ENCODE data around the gene MEOX2. TPM values are rescaled to one million over a fixed set of nuclear protein-coding genes. Genes with fewer than 3 reads are reported as not detected.

Gene MEOX2
- total RNA-seq, 1 donor from 2014 or later: 2.4 TPM

DNA sequence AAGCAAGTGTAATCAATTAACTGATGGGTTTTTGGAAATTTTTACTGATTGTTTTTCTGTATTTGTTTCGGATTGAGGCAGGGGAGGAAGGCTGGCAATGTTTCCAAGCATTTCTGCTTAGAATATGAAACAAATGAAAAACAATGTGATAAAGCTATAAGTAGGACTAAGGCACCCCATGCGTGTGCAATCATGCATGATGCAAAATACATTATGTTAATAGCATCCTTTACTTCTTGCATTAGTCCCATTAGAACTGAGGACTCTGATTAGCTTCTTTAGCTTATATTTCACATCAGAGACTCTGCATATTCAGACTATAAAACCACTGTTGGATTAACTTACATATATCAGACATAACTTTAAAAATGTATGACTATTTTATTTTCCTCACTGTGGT, 76.0 kb downstream of the MEOX2 start:
- DNase-seq (ENCODE audit: low spot score): no peak

DNA sequence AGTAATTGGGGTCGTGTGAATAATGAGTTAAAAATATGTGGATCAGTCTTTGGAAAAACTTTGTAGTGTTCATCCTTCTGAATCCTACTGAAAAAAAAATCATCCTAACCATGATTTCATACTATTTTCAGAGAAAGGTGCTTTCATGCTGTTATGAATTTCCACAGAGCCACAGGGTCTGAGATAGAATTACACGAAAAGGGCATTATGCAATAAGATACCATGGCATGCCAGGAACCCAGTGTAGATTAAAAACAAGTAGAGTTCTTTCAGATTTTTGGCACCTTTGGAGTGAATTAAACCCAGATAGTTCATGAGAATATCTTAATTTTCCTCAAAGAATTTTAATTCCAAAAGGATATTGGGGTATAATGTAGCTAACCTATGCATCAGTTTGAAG, 77.2 kb downstream of the MEOX2 start:
- no peak for DNase-seq (ENCODE audit: low spot score)

DNA sequence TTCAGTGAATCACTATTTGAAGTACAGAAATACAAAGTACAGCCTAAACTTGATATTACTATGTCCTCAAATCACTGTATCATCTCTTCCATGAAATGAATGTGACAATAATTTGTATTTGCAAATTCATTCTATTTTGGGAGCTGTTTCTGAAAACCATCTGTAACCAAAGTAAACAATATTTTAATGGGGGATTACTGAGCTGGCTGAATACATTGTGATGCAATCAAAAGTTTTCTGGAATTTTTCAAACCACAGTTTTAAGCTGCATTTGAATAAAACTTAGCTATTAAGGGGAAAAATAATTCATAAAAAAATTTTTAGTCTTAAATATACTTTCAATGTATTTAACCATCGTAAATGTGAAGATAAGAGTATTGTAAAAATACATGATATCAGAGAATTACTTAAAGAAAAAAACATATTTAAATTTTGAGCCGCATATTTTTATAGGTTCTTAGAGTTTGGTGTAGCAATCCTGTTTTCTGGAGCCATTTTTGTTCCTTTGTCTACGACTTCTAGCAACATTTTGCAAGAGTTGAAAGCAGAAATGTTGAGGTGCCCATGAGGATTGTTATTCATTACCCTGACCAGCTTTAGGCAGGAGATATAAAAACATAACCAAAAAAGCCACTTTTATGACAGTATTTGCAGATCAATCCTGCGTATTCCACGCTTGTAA, 78.8 kb downstream of the MEOX2 start:
- no peak for DNase-seq (ENCODE audit: low spot score)

DNA sequence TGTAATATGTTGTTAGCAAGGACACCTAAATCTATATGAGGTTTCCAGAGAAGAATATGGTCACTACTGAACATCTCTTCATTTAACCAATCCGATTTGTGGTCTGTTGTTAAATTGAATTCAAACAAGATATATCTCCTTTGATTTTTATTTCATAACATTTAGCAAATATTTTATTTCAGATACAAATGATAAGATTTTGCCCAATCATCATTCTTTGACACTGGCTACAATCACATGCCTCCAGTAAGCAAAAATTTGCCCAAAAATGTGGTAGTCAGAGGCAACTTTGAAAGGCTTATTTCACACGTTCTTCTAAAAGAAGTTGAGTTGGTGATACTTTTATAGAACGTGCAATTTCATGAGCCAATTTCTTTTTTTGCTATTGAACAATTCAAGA, 79.9 kb downstream of the MEOX2 start:
- no peak for DNase-seq (ENCODE audit: low spot score)

DNA sequence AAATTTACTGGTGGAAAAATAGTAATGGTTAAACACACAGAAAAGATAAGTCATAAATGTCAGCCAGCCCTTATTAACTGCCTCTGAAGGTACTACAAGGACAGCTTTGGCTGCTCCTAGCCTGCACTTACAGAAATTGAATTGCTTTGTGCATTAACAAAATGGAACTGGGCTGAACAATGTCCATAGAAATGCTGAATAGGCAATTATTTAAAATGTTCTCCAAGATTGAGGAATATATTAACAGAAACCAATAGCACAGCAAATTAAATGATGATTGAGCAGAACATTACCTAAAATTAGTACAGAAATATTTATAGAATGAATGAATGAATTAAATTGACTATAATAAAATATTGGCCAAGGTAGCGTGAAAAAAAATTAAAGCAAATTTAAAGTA, 82.3 kb downstream of the MEOX2 start:
- no peak for DNase-seq (ENCODE audit: low spot score)

DNA sequence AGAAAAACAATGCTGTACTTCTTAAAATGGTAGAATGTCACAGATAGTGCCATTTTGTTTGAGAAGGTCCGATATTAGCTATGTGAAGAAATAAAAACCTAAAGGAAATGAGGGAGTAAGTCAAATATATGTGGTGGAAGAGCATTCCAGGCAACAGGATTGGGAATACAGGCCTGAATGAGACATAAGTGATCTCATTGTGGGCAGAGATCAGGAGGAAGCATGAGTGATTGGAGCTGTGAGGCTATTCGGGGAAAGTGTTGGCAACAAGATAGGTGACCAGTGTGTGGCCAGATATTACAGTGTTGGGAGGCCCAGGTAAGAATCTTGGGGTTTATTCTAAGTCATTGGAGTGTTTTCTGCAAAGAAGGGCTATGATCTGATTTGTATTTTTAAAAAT, 83.4 kb downstream of the MEOX2 start:
- DNase-seq (ENCODE audit: low spot score): no peak

DNA sequence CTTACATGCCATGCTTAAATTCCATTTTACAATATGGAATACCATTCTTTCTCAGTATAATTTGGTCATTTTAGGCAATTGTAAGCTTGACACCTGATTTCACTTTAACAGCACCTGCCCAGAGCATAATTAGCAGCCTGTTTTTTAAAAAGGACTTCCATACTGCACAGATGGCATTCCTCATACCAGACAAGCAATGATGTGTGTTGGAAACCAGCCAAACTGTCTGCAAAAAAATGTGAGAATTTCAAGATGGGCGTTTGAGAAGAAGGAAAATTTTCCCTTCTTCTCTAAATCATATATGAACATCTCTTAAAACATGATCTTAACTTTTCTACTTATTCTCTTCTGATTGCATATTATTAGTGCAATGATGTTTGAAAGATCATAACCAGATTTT, 84.2 kb downstream of the MEOX2 start:
- DNase-seq (ENCODE audit: low spot score): no peak

DNA sequence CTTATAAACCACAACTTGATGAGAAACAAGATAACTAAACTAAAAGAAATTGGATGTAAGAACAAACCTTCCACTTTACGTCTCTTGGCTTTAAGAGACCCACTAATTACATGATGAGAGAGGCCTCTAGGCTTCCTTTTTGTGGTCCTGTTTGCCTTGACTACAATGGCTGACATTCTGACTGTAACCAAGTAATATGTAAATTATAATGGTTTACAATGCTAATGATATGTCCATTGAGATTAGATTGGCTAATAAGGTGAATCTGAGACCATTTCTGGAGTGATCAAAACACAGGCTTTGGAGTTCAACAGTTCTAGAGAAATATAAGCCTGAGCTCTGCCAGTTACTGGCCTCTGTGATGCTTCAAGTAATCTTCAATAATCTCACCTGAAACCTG, 85.3 kb downstream of the MEOX2 start:
- no peak for DNase-seq (ENCODE audit: low spot score)

DNA sequence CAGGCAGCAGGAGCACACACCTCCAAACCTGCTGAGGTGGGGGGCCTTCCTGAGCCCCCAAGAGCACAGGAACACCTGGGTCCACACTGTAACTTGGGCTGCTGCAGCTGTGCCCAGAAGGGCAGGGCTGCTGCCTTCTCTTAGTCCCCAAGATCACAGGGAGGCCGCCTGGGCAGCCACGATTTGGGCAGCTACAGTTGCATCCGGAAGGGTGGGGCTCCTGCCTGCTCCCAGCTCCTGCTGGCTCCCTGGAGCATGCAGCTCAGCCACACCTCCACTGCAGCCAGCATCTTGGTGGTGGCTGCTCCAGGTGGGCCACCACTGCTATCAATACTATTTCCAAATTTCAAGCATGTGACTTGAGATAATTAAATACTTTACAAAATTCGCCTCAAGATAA, 86.2 kb downstream of the MEOX2 start:
- no peak for DNase-seq (ENCODE audit: low spot score)

DNA sequence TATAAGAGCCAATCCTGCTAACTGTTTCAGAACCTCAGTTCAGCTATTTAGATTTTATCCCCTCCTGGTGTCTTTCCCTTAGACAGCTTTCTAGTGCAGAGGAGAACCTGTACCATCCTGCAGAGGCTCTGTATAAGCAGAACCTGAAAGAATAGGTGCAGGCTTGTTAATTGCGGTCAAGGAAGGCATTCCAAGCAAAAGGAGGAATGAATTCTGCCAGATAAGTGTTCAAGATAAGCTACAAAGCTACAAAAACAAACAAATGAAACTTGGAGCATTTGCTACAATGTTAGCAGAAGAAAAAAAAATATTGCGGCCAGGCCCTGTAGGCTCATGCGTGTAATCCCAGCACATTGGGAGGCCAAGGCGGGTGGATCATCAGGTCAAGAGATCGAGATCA, 92.0 kb downstream of the MEOX2 start:
- no peak for DNase-seq (ENCODE audit: low spot score)

DNA sequence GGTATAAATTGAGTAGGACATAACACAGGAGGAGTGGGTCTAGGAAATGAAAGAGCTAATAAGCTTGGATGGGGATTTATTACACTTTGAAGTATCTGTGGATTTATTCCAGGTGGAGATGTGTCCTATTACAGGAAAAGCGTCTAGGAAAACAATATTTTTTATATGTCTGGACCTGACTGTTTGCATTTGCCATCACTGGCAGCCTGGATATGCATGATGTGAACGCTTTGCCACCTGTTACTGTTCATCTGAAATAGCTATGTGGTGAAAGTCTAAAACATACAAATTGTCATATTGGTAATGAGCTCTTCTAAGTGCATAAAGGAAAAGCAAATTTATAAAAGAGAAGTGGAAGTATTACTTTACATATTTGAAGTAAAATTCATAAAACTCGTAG, 93.1 kb downstream of the MEOX2 start:
- no peak for DNase-seq (ENCODE audit: low spot score)

DNA sequence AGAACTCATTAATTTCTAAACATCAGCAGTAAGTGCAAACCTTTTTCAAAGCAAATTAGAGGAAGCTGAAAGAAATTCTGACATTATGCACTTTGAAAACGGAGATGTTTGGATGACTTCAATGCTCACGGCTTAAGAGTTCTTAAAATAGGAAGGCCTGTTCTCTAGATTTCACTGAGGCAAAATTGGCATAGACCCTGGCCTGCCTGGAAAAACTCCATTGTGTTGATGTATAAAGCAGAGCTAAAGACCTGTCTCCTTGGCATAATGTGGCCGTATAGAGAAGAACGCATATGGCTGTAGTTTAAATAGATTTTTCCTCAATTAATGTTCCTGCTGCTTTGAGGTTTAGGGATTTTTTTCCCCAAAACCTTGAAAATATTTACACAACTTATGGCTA, 100.2 kb downstream of the MEOX2 start:
- DNase-seq (ENCODE audit: low spot score): no peak

DNA sequence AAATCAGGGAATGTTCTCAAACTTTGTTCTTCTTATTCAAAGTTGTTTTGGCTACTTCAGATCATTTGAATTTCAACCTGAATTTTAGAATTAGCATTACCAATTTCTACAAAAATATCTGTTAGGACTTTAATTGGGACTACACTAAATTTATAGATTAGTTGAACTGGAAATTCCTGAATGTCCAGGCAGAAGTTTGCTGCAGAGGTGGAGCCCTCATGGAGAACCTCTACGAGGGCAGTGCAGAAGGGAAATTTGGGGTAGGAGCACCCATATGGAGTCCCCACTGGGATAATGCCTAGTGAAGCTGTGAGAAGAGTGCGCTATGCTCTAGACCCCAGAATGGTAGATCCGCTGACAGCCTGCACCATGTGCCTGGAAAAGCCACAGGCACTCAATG, 101.9 kb downstream of the MEOX2 start:
- no peak for DNase-seq (ENCODE audit: low spot score)

DNA sequence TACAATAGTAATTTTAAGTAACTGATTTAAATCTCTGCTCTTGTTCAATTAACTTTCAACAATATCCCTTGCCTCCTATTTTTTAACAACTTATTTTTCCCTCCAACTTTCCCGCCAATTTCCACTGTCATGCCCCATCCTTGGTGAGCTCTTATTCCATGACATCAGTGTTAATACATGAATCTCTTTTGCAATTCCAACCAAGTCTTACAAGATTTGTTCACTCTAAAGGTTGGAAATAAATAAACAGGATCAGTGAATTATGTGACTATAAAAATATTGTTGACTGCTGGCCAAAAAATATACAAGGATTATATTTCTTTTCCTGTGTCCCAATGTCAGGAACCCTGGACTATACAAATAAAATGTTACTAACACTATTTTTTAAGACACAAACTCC, 103.7 kb downstream of the MEOX2 start:
- DNase-seq (ENCODE audit: low spot score): no peak

DNA sequence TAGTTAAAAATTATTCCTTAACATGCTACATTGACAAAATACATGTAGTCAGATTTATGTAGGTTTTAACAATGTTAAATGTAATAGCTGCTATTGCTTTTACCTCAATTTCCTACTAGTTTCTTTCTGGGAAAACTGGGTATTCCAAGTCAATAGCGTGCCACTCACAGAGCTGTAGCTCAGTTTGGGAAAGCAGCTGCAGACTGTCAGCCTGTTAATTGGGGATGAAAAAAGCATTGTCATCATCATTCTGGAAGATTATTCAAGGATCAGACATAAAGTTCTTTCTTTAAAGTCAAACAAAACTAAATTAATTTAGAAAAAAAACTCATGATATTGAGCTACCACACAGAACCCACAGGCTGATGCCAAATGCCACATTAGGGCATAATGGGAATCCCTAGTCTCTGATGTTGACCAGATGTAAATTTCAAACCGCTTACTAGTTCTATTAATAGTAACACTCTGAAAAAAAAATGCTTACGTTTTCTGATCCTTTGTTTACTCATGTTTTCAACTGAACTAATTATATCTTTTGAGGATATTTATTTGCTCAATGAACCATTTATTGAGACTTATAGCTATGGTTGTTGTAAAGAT, 105.0 kb downstream of the MEOX2 start:
- no peak for DNase-seq (ENCODE audit: low spot score)

DNA sequence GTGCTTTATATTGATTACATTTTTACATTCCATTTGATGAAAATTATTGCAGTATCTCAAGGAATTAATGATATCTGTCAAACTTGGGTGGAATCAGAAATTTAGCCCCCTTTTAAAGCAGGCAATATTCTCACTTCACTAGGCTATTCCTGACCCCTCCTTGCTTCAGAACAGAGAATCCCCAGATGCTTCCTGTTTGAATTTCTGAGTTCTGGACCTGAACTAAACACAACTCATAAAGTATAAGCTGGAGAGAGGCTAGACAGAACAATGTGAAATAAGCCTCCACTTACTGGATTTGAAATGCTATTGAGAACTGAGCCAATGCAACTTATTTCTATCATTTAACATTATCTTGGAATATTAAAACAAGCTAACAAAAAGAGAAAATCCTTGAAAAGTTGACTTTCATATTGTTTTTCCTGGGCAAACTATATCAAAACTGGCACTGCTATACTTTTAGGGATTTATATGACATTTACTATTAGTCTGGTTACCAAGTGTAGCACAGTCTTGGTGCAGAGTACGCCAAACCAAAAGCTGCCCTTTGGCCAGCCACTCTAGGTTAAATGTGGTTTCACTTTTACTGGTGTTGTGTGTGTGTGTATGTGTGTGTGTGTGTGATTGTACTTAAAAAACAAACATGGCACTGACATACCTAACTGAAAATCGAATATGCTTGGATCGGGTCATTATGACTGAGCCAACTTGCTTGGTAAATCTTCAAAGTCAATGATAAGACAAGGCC, 105.7 kb downstream of the MEOX2 start:
- DNase-seq (ENCODE audit: low spot score): peak; percentile 80

DNA sequence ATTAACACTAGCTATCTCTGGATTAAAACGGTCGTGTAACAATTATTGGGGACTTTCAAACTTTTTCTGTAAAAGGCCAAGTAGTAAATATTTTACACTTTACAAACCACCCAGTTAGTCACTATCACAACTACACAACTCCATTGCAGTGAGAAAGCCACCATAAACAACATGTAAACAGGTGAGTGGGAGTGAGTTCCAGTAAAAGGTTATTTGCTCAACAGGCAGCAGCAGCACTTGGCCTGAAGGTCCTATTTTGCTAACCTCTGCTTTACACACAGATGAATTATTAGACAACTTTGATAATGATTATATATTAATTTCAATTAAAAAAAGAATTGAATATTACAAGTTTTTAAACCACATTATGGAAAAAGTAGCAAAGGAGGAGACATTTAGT, 108.9 kb downstream of the MEOX2 start:
- no peak for DNase-seq (ENCODE audit: low spot score)

DNA sequence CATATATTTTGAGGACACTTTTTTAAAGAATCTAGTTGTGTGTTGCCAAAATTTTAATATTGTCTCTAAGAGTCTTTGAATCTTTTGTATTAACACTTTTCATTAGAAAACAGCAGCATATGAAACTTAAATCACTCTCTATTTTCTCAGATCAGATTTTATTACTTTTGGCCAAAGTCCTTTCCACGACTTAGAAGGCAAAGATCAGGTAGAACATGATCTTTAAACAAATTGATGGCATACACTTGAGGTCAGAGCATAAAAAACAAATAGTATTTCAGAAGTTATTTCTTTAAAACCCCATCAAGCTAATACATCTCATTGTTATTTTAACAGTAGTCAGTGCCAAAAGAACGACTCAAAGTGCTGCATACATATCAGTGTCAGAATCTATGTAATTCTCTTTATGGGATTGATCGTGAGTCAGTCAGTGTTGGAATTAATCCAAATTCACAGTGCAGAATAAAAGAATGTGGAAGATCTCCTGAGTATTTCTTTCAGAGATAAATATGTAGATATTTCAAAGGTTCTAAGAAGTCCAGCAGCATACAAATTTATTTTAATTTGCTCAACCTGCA, 115.1 kb downstream of the MEOX2 start:
- no peak for DNase-seq (ENCODE audit: low spot score)

DNA sequence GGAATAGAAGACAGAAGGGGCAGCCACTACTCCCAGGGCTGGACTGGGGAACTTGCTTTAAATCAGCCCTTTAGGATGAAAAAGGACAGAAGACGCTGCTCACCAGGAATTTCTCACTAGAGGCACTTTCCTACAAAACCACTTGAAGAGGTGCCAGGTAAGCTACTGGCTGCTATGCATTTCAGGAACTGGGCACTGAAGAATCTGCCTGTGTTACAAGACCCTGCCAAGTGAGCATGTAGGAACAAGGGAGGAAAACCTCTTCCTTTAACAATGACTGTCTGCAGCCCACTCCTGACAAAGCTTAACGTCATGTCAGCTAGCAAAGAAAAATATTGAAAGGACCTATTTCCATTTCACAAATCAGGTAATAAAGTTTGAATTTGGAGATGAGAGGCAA, 118.8 kb downstream of the MEOX2 start:
- no peak for DNase-seq (ENCODE audit: low spot score)

DNA sequence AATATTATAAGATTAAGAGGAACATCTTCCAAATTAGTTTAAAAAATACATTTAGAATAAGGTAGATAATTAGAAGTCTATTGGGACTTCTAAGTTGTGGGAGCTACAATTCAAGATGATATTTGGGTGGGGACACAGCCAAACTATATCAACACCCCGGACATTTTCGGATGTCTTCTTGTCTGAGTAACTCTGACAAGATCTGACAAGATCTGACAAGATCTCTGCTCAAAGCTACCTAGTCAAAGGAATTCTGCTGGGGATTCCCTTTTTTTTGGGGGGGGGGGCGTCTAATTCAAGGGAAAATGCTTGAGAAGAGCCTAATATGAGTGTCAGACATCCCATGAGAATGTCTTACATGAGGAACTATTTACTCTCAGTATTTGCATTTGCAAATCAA, 119.4 kb downstream of the MEOX2 start:
- DNase-seq (ENCODE audit: low spot score): no peak

DNA sequence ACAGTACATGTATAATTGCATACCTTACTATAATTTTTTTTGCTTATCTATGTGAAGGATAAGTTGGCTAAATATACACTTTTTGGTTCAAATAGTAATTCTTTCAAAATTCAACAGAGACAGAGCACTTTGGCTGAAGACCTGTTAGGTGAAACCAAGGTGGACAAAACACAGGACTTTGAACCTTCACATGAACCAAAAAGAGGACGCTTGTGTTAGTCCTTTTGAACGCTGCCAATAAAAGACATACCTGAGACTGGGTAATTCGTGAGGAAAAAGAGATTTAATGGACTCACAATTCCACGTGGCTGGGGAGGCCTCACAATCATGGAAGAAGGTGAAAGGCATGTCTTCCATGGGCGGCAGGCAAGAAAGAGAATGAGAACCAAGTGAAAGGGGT, 120.0 kb downstream of the MEOX2 start:
- DNase-seq (ENCODE audit: low spot score): no peak

DNA sequence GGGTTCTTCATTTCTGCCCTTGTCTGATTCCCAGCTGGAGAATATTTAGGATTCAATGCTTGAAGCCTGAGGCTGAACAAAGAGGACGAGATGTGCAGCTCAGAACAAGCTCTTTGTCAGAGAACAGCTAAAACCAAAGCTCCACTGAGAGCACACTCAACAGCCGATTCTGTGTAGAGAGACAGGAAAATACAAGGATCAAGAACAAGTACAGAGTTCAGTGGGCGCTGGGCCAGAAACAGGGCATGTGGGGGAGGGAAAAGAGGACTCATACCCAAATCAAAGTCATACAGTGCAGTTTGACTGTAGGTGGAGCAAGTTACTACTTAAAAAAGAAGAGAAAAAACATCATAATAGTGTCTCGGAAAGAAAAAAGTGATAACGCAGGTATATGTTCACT, 124.6 kb downstream of the MEOX2 start, which contains the start of gene AGMO:
TSS of gene AGMO (minus strand) at position 181 of the 400 bp plus-strand sequence.
- DNase-seq (ENCODE audit: low spot score): peak; percentile 89
